HG02759 (cell line): Measurements from ENCODE around the gene MPND.
"Not testable (repeated sequence)": the region's sequence is repeated elsewhere in the genome, so short reads cannot be mapped to it uniquely, and the experiment has no call there.

Experiments
- ATAC-seq: cut with Tn5 transposase; IDR thresholded peaks from one replicate; pipeline ENCODE4 v1.9.1; 2021; ENCODE audit warnings: mild to moderate bottlenecking, moderate library complexity; ENCODE audit not compliant: unreplicated experiment

Gene MPND

DNA sequence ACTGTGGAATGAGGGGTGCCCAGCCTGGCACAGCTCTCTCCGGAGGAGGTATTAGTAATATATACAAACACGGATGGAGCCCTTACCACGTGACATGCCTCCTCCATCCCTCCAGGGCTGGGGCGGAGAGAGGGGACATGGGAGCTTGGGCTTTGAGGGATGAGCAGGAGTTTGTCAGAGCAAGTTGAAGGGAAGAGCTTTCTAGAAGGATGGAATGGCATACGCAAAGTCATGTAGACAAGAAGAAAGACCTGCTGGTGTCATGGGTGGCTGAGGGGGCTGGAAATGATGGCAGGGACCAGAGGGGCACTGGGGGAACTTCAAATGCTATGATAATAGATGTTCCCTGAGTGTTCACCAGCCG lies 2.6 kb downstream of the MPND start:
- ATAC-seq = no peak

DNA sequence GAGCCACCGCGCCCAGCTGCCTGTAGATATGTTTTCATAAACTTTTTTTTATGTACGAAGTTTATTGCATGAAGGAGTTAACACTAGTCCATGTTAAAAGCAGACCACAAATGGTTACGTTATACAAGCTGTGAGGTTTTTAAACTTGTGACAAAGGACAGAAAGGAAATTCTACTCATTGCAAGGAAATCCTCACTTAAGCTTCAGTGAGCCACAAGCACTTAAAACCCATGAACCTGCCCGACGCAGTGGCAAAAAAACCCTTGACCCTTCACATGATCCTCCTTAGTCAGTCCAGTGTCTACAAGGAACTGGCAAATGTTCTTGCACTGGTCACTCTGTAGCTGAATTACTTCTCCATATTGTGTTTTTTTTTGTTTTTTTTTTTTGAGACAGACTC lies 4.2 kb downstream of the MPND start:
- ATAC-seq = no peak

DNA sequence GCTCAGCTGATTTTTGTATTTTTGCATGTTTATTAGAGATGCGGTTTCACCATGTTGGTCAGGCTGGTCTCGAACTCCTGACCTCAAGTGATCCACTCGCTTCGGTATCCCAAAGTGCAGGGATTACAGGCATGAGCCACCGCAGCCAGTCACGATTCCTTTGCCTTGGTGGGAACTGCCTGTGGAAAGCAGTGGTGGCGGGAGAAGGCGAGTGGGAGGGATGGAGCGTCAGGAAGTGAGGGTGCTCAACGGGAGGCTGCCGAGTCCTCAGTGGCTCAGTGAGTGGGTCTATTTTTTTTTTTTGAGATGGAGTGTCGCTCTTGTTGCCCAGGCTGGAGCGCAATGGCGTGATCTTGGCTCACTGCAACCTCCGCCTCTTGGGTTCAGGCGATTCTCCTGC lies 5.9 kb downstream of the MPND start:
- not testable (repeated sequence) for ATAC-seq

DNA sequence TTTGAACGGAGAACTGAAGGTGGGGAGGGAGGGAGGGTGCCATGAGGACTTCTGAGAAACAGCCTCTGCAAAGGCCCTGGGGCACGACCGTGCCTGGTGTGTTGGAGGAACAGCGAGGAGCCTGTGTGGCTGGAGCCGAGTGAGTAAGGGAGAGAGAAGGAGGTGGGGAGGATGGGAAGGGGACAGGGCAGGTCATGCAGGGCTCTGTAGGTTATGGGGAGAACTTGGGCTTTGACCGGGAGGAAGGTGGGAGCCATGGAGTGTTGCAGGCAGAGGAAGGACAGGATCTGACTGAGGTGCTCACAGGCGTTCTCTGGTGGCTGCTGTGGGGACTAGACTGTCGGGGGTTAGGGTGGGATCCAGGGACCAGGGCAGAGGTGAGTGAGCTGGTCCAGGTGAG lies 6.7 kb downstream of the MPND start:
- ATAC-seq = no peak

DNA sequence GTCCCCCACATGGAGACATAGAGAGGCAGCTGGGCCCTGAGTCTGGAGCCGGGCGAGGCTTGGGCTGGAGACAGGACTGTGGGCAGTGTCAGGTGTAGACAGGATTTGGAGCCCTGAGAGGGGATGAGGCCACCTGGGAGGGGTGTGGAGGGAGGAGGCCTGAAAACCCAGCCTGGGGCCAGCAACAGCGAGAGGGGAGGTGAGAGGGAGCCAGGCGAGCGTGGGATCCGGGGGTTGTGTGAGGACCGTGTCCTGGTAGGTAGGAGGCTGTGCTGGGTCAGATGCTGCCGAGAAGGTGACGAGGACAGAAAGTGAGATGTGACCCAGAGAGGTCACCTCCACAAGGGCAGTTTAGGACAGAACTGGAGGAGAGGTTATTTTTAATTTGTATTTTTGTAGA lies 7.4 kb downstream of the MPND start:
- ATAC-seq = no peak

DNA sequence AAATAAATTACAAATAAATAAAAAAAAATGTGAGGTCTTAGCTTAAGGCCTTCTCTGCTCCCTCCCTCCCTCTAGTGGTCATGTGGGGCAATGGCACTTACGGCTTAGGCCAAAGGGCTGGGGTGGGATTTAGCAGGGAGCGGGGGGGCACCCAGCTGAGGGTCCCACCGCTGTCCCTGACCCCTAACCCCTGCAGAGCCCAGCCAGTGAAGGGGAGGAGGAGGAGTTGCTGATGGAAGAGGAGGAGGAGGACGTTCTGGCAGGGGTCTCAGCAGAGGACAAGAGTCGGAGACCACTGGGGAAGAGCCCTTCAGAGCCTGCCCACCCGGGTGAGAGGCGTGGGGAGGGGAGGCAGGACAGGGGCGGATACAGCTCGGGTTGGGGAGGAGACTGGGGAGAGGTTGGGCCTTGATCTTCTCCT lies 9.3 kb downstream of the MPND start:
- no peak for ATAC-seq

DNA sequence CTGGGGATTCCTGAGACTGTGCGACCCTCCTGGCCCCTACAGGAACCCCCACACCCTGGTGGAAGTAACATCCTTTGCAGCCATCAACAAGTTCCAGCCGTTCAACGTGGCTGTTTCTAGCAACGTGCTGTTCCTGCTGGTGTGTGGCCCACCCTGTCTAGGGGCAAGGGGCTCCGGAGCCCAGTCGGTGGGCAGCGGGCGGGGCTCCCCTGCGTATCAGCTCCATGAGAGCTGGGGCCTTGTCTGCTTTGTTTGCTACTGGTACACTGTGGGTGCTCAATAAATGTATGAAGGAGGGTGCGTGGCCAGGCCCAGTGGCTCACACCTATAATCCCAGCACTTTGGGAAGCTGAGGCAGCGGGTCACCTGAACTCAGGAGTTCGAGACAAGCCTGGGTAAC lies 10.9 kb downstream of the MPND start:
- no peak for ATAC-seq

DNA sequence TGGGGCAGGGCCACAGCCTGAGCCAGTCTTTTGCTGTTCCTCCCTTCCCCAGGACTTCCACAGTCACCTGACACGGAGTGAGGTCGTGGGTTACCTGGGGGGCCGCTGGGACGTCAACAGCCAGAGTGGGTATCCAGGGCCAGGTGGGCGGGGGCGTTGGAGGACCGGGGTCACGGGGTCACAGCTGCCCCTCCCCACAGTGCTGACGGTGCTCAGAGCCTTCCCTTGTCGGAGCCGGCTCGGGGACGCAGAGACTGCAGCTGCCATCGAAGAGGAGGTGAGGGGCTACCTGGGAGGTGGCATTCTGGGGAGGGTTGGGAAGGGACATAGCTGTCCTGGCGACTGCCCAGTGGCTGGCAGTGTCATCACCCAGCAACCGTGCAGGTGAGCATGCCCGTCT lies 11.5 kb downstream of the MPND start:
- no peak for ATAC-seq

DNA sequence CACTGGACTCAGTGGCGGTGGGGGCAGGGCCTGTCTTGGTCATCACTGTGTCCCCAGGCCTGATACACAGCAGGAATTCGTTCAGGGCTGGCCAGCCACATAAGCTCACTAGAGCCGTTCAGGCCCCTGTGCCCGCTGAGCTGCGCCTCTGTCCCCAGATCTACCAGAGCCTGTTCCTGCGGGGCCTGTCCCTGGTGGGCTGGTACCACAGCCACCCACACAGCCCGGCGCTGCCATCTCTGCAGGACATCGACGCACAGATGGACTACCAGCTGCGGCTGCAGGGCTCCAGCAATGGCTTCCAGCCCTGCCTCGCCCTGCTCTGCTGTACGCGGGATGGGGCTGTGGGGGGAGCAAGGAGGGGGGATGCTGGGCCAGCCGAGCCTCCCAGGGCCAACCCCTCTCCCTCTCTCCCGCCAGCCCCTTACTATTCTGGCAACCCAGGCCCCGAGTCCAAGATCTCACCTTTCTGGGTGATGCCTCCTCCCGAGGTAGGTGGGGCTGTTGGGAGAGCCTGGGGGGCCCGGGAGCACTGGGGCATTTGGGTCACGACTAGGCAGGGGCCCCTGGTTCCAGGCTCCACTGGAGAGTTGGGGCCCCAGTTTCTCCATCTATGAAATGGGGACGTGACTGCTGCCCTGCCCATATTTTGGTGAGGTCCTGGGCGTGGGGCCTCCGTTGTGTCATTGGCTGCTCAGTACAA lies 13.9 kb downstream of the MPND start:
- ATAC-seq = no peak

DNA sequence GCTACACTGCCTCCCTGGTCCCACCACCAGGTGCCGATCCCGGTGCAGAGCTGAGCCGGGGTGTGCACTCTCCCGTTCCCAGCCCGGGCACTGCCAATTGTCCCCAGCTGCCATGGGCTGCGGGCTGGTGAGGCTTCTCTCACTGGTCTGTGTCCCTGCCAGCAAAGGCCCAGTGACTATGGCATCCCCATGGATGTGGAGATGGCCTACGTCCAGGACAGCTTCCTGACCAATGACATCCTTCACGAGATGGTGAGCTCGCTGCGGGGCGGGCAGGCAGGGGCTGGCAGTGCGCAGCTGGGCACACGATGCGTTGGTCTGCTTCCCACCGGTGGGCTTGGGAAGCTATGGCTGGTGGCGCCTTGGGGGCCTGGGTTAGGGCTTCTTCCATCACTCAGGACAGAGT lies 14.6 kb downstream of the MPND start:
- no peak for ATAC-seq

DNA sequence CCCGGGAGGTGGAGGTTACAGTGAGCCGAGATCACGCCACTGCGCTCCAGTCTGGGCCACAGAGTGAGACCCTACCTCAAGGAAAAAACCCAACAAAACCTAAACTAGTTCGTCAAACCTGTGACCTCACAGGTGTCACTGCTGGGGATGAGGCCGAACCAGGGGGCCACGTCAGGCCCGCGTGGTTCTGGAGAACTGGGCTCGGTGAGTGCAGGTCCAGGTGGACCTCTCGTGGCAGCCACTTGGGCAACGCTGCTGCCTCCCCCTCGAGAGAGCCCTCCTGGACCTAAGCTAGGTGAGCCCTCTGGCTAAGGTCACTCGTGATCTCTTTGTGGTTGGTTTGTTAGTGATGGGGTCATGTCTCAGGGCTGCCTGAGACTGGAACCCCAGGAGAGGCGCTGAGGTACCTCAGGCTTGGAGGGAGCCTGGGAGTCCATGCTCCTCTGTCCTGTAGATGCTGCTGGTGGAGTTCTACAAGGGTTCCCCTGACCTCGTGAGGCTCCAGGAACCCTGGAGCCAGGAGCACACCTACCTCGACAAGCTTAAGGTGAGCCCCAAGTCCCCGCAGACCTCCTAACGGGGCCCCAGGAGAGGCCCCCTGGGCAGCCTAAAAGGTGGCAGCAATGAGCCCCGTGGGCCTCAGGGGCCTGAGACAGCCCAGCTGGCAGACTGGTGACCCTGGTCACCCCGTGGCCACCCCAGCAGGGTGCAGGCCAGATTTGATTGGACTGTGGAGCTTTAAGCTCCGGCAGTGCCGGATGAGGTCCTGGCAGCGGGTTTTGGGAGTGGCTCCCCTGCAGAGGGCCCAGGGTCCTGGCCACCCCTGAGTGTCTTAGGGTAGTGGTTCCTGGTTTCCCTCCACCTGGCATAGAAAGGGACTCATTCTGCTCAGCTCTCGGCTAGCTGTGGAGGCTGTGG lies 15.6 kb downstream of the MPND start:
- ATAC-seq = no peak

DNA sequence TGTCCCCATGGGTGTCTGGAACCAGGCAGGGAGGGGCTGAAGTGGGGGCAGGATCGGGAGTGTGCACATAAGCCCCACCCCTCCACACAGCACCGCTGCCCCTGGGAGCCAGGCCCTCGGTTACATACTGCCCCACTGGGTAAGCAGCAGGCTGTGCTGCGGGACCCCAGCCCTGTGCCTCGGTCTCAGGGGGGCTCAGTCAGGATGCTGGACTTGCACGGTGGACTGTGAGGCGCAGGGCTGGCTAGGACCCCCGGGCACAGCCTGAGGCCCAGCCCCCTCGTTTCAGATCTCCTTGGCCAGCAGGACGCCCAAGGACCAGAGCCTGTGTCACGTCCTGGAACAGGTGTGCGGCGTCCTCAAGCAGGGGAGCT lies 16.3 kb downstream of the MPND start:
- ATAC-seq = no peak

DNA sequence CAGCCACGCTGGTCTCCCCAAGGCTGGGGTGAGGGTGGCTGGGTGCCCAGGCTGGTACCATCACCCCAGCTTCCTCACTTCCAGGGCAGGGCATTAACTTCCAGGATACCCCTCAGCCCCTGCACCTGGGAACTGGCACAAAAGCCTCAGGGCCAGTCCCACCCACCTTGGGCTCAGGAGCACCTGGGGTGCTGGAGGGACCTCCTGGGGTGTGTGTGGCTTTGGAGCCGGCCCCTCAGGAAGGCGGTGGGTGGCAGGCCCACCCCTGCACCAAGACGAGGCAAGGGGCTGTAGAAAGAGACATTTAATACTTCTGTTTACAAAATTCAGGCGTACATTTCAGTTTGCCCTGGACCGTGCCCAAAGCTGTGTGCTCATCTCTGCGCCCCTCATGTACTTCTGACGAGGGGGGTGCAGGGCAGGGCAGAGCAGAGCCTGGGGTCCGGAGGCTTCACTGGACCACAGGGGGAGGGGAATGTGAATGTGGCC lies 16.8 kb downstream of the MPND start:
- no peak for ATAC-seq

DNA sequence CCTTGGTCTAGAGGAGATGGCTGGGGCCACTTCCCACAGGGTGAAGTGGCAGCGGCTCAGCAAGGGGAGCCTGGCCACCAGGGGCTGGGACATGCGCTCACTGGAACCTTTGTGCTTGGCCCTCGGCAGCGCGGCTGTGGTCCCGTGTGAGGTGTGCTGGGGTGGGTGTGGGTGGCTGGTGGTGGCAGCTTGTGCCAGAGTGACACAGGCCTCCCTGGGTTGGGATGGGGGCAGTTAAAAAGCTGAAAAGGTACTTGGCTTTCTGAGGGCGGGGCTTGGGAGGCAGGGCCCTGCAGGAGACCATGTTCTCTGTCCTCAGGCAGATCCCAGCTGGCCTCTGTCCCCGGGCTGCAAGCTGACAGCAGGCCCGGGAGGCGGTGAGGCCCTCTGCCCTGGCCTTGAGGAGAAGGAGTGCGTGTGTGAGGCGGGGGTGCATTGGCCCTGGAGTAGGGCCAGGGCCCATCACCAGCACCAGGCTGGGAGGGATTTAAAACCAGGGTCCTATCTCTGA lies 17.3 kb downstream of the MPND start:
- no peak for ATAC-seq

DNA sequence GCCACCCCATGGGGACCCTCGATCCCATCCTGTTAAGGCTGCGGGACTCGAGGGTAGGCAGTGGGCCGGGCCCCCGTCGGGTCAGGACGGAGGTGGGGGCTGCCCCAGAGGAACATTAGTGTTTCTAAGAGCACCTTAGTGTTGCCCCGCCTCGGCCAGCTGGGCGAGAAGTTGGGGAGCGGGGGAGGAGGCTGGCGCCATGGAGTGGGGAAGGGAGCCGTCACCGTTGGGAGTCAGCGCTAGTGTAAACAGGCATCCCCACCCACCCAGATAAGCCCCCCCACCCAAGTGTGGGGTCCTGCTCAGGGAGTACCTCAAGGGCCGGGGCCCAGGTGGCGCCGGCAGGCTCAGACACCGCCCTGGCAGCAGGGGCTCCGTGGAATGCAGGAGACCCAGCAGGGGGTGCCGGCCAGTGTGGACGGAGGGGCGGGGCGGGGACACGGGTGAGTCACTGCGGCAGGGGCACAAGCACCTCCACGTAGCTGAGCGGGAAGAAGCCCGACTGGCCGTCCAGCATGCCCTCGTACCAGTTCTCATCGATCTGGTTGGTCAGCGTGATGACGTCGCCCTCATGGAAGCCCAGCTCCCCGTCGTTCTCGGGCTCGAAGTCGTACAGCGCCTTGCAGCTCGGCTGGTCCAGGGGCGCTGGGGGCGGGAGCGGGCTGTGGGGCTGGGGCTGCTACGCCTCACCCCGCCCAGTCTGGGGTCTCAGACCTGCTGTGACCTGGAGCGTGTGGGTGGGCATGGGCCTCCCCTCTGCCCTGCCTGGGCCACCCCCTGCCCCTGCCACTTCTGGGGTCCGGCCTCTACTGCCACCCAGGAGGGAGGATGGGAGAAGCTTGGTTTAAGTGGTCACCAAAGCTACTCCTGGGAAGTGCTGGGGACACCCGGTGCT lies 18.0 kb downstream of the MPND start:
- no peak for ATAC-seq

DNA sequence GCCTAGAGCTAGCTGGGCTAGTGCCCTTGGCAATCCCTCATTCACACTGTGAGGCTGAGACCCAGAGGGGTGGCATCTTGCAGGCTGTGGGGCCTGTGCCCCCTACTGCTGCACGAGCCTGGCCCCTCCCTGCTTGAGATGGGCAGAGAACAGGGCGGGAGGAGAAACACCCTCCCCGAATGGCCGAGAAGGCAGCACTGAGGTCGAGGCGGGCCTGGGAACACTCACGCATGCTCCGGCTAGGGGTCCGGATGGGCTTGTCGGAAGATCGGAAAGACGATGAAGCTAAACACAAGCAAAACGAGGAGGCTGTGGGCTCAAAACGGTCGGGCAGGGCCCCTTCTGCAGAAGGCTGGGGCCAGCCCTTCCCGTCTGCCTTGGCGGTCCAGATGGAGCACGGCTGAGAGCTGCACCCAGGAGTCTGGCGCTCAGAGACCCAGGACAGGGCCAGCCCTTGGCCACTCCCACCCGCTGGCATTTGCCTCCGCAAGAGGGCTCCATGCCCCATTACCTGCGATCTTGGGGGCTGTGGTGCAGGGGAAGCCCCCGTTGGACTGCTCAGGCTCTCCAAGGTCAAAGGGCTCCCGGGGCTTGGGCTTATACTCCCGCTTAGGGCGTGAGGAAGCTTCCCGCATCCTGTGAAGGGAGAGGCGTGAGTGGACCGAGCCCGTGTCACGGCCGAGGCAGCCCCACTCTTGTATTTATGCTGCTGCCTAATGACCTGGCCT lies 18.9 kb downstream of the MPND start:
- no peak for ATAC-seq

DNA sequence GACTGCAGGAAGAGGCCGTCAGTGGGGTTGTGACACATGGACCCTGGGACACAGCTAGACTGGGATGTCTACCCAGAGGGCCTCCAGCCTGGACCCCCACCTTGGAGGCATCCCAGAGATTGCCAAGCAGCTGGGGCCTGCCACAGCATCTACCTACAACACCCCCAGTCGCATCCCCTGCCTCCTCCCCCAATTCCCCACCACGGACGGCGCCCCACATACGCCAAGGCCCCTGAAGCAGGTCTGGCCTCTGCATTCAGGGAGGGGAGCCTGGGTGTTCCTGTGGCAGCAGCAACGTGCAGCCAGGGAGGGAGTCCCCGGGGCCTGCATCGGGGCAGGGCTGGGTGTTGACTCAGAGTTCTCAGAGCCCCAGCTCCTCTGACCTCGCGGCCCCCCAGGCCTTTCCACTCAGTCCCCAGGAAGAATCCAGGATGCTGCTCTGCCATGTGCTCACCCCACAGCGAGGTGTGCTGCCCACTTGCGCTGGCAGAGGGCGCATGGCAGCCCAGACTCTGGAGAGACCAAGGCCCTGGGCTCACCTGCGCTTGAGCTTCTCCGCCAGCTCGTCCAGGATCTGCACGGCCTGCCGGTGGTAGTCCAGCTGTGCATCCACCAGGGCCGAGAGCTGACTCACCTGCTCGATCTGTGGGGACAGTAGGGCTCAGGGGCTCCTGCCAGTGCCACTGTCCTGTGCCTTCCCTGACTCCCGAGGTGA lies 19.6 kb downstream of the MPND start:
- ATAC-seq = no peak

DNA sequence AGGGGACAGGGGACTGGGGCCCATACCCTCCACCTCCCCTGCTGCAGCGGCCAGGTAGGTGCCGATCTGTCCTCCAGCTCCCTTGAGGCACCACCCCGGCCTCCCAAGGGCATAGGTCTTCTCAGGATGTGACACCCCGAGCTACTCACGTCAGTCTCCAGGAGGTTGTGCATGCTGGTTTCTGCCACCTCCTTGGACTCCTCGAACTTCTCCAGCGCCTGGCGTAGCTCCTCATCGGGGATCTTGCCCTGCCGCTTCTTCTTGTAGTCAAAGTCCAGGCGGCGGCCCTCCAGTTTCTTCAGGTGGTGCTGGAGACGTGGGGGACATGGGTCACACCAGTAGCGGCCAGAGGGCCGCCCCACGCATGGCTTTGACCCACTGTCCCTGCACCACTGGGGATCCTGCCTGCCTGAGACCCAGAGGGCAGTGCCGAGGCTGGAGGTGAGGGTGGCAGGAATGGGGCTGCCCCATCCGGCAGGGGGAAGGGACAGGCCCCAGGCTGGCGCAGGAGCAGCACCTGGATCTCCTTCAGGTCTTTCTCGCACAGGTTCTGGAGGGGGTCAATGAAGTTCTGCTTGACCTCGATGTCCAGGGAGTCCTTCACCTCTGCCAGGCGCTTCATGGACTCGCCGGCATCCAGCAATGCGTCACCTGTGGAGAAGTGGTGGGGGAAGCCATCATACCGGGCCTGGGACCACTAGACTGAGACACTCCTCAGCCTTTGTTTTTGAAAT lies 20.4 kb downstream of the MPND start:
- ATAC-seq = no peak

DNA sequence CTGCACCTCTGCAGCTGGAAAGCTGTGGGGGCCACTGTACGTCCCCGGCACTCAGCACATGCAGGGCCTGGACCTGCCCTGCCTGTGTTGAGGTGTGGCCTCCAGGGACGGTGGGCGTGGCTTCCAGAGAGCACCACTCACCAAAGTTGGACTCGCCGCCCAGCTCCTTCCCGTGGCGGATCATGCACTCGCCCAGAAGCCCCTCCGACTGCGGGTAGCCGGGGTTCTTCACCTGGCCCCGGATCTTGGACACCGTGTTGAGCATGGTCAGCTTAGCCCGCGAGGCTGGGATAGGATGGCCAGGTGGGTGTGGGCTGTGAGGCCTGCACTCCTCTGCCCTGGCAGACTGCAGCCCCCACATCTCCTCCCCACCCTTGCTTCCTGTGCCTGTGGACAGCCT lies 22.0 kb downstream of the MPND start:
- ATAC-seq = no peak
